HG02970 (cell line): ENCODE results near the gene TNIK.
A peak's percentile ranks its signal among the peaks of the same experiment; 100 is the strongest.

ENCODE experiments used
- ATAC-seq: cut with Tn5 transposase; IDR thresholded peaks from one replicate; pipeline ENCODE4 v1.9.1; 2021; ENCODE audit warnings: mild to moderate bottlenecking, moderate library complexity, moderate number of reproducible peaks; ENCODE audit not compliant: unreplicated experiment, low FRiP score

Gene TNIK

DNA sequence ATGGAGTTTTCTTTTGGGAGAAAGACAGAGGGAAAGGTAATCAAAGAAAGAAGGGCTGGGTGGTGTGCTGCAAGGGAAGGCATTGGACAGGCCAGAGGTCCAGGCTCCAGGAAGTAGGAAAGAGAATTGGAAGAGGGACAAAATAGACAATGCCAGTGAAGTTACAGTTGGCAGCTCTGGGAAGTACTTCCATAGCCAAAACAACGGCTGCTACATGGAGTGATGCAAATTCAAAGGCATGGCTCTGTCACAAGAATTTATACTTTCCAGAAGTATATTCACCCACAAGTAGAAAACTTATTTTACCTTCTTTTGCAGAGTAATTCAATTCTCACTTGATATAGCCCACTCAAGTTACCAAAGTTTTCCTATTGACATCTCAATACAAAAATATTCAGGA is 191.5 kb downstream of the TNIK start:
- no peak for ATAC-seq

DNA sequence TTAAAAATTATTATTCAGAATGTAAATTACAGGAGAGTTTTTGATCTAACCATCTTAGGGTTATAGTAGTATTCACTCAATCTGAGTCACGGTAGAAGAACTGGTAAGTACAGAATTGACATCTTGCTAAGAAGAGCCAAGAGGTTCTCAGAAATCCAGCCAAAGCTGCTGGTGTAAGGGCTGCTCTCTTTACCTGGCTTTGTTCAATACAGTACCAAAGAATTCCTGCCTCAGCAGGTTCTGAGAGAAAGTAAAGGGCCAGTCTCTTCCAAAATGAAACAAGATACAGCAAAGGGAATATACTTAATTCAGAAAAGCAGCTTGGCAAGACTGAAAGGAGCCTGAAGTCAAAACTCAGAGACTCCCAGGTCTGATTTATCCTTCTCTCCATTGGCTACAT is 193.1 kb downstream of the TNIK start:
- ATAC-seq = no peak

DNA sequence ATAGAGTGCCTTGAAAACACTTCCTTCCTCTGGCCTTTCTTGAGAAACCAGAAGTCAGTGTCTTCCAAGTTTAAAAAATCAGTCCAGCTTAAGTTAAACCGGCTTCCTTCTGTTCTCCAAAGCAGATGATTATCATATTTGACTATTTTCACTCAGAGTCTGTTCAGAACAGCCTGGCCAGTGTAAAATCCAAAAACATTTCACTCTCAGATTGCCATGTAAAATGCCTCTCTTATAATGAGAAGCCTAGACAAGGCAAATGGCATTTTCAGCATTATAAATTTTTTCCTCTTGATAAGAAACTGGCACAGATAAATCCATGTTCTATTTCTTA is 193.5 kb downstream of the TNIK start:
- ATAC-seq = no peak

DNA sequence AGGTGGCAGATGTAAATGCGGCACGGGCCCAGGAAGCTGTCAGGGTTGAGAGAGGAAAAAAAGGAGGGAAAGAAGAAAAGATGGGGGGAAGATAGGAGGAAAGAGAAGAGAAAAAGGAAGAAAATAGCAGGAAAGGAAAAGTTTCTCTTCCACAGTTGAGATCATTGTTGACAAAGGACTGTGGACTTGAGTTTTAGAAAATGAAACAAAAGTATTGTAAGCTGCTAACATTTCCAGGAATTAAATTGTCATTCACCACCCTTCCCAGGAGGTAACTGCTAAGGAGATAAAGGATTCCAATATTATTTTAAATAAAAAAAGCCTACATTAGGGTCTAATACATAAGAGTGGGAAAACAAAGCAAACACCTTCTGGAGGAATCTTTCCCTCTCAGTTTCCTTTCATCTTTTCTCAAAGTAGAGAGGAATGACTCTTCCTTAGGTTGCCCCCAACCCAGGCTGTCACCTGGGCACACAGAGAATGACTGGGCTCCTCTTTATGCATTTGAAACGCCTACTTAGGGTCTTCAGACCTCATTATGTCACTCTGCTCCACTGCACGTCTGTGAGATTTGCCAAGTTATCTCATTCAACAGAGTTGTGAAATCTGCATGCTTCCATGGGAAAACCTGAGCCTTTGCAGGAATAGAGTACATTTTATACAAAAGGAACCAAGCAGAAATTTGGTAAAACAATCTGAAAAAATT is 194.0 kb downstream of the TNIK start:
- ATAC-seq = no peak

DNA sequence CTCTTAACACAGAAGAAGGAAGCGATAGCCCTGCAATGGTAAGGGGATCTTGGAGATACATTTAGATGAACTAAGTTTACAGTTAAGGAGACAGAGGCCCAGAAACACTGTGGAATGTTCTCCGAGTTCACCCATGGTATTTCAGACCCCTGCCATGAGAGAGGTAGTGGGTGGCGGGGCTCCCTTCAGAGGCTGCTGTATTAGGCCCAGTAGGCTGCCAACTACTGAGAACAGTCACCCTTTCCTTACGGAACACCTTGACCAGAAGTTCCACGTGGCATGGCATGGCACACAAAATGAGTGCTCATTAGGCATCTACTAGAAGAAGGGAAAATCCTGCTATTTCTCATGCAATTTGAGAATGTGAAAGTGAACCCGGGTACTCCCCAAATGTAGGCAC is 195.4 kb downstream of the TNIK start:
- no peak for ATAC-seq

DNA sequence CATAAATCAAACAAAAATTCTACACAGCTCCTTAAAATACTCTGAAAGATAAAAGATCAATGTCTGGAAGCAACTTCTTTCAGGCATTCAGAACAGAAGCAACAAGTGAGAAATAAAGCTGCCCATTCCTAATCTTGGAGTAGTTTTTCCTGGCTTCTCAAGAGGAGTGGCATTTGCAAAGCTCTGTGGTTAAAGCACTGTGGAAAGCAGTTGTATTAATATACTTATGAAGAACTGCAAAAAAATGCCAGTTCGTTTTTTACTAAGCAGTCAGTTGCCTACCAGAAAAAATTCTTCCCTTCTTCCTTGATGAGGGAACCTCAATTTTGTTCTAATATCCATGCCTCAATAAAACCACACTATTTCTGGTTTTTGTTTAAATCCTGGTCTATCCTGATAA is 197.8 kb downstream of the TNIK start:
- no peak for ATAC-seq

DNA sequence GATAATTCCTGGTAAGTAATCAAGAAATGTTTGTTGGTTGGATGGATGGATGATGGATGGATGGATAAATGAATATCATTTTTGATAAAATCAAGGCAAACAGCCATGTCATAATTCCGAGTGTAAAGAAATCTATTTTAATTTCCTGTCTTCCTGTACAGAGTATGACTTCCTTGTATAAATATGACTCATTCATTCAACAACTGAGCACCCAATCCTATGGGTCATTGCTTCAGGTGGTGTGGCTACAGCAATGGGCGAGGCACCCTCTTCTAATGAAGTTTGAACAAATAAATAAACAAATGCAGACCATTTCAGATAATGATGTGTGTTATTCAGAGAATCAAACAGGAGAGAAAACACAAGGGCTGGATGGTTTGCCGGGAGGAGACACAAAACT is 198.7 kb downstream of the TNIK start:
- ATAC-seq = no peak

DNA sequence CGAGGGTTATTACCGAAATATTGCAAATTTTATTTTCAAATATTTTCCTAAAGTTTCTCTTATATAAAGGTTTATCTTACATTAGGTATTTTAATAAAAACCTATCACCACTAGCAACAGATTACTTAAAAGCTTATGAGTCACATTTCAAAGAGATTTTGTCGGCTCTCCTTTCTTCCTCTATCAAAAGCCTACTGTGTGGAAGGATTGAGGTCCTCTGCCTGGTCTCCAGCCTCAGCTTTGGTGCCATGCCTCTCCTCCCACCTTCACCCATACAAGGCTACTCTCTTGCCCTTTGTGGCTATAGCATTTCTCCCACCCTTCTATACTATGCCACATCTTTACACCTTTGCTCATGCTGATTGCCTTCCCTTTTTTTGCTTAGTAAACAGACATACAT is 199.3 kb downstream of the TNIK start:
- no peak for ATAC-seq

DNA sequence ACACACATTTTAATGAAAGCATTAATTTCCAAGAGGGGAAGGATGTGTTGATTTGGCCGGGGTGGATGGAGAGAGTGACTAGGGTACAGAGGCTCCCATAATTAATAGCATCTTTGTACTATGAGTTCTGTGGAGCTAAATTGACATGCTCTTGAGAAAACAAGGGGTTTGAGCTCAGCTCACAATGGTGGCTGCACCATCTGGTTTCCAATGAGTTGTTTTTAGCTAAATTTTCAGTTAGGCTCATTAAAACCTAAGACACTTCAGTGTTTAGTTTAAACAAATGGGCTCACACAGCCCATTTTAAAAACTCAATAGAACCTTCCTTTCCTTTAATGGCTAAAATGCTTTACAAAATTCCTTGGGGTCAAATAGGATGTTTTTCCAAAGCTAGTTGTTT is 199.7 kb downstream of the TNIK start:
- ATAC-seq = no peak

DNA sequence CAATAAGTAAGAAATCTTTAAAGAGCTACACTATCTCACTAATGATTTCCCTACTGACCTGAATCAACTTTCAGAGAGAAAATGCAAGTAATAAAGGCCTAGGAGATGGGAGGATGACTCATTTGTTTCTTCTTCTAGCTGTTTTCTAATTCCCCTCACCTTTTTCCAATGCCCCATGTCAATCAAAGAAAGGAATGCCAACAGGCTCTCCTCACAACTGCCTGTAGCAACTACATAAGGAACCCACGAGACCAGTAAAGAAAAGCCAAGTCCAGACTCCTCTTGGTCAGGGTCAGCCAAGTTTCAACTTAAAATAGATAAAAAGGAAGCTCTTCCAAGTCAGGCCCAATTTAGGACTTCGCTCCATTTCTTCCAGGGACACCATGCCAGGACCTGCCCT is 201.9 kb downstream of the TNIK start:
- ATAC-seq = no peak

DNA sequence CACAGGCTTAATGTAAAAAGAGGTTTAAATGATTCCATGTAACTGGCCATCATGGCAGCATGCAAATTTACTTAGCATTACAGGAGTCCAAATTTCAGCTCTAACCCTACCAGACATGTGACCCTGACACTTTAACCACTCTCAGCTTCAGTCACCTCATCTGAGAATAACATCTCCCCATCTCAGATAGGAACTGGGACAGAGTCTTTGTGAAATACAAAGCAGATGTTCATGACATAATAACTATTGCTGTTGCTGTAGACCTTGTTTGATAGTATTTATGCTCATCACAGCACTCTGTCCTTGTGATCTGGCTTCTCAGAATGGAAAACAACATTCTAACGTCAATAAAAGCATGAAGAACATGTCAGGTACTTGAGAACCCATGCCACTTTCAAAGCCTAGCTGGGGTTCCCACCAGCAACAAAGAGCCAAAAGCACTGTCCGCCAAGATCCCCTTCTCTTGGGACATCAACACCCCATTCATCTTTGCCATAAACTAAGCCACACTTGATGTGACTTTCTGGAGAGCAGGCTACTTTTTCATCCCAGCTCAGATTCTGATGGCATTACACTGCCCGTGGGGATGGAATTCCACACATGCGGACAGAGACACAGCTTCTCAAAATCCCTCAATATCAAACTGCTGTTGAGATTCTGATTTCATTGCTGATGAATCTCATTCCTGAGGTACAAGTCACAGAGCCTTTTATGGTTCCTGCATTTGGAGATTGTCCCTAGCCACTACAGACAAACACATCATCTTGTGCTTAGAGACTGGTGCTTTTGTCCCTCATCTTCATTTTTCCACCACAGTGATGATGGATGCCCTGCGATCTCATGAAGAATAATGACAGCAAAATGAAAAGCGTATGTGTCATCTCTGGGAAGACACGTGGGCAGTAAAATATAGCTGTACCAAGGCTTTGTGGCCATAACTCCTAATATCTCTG is 202.7 kb downstream of the TNIK start:
- no peak for ATAC-seq

DNA sequence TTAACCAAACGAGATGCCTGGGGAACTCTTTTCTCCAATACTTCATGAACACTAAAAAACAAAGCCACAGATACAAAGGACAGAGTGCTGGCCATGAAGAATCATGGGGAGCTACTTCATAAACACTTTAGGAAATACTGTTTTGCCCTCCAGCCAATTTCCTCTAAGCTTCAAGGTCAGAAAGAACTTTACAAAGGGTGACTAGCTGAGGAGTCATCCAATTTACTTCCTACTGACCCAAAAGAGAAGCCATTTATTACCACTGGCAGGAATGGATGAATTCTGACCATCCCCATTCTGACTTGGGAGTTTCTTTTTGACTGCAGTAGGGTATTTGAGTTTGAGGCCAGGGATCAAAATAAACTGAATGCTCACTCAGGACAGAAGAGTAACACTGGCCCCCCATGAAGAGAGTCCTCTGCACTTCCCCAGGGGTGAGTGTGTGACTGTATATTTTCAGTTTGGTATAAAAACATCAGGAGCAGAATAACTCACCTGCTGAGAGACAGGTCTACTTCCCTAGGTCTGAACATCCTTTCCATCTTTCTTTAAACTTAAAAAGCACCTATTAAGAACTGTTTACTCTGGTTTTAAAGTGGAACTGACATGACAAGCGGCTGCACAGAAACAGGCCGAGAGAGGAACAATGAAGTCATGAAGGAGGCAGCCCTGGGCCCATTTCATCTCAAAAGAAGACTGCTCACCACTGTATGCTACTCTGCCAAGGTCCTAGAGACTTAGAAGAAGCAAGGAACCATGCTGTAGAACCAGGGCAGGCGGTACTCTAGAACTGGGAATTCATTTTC is 203.6 kb downstream of the TNIK start:
- ATAC-seq = no peak

DNA sequence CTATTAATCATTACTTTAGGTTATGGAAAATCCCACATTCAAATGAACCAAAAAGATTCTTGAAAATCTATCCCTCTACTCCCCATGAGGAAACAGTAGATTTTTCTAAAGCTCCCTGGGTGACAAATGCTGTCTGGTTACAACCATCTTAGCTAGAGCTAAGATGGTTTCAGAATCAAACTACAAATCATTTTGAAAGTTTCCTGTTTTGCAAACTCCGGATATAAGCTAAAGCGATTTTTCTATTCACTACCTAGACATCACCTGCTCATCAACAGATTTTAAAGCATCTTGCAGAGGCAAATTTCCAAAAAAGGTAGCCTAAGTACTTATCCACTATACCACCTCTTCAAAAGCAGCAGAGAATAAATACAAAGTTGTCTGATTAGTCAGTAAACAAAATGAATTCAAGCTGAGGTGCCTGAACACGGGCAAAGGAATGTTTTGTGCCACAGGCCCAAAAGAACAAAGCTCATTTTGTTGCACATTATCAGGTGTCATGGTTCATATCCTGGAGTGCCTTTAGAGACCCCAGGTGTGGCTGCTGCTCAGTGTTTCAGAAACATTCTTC is 204.9 kb downstream of the TNIK start:
- peak; percentile 50 for ATAC-seq

DNA sequence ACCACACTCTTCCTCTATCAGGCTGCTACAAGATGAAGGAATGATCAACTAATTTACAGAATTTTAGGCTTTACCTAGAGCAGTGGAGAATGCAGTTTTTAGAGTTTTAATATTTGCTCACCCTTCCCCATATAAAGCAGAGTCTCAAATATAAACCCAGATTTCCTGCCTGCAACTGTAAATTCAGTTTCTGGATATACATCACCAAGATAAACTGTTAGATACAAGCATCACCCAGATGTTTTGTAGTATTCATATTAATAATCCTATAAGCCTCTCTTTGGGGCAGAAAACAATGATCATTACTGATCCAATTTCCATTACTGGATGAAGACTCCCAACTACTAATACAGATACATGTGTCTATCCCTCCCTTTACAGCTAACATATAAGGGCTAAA is 205.9 kb downstream of the TNIK start:
- no peak for ATAC-seq

DNA sequence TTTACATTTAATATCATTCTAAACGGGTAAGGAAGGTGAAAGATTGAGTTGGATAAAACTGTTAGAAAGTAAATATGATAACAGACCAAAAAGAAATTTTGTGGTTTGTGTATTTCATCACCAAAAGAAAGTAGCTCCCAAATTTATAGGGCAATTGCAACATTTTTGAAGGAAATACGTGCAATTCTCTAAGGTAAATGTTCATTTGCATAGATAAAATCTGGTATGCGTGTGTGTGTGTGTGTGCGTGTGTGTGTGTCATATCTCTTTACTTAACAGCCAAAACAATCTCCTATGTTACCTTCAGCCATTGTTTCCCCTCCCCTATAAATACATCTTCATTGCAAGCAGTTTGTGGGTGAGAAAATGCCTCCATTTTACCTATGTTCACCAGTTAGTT is 208.4 kb downstream of the TNIK start:
- no peak for ATAC-seq

DNA sequence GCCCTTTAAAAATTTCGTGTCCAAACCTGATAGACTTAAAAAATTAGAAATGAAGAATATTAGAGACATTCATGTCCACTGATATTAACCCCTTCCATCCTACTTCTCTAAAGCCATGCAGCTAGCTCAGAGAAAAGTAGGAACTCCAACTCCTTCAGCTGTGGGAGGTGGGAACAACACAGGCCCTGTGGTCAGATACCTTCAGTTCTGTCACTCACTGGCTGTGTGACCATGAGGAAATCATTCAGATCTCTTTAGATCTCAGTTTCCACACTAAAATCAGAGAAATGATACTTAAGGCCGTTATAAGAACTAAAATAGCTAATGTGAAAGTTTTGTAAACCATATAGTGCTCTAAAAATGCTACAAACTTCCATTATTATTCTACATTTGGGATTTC is 209.8 kb downstream of the TNIK start:
- no peak for ATAC-seq

DNA sequence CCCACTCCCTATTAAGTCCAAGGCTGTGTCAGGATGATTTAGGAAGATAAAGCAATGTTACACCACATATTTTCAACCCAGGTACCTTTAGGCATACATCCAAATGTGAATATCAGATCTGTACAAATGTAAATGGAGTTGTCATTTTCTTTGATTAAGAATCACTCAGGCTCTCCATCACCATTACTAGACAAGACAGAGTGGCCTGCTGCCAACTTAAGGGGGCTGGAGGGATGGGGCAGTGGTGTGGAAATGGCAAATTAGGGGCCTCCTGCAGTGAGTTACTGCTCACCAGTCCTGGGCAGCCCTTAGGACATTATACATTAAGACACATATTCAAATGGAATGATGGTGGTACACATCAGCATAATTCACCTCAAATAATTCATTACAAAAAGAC is 211.0 kb downstream of the TNIK start:
- no peak for ATAC-seq

DNA sequence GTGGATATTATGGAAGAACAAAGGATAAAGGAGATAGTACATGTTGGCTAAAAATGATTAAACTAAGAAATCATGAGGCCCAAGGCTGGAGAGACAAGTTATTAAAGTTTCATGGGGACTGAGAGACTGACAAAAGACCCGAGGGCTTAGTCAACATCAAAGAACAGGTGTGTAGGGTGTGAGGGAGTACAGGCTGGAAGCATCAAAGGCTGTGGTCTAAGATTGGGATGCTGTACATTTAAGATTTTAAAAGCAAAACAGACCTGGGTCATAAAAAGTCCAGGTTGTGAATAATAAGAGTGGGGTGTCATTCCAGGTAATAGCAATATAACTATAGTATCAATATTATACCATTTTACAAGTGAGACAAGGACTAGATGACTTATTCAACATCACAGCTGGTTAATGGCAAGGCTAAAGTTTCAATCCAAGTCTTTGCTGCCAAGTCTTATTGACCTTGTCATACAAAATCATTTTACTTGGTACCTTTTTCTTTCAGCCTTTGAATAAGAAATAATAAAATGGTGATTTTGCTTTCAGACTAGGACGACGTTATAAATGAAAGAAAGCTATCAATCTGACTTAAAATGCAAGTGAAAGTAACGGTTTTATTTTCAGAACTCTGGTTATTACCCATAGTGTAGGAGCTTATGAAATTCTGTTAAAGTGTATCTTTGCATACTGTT is 211.6 kb downstream of the TNIK start:
- ATAC-seq = peak; percentile 52

DNA sequence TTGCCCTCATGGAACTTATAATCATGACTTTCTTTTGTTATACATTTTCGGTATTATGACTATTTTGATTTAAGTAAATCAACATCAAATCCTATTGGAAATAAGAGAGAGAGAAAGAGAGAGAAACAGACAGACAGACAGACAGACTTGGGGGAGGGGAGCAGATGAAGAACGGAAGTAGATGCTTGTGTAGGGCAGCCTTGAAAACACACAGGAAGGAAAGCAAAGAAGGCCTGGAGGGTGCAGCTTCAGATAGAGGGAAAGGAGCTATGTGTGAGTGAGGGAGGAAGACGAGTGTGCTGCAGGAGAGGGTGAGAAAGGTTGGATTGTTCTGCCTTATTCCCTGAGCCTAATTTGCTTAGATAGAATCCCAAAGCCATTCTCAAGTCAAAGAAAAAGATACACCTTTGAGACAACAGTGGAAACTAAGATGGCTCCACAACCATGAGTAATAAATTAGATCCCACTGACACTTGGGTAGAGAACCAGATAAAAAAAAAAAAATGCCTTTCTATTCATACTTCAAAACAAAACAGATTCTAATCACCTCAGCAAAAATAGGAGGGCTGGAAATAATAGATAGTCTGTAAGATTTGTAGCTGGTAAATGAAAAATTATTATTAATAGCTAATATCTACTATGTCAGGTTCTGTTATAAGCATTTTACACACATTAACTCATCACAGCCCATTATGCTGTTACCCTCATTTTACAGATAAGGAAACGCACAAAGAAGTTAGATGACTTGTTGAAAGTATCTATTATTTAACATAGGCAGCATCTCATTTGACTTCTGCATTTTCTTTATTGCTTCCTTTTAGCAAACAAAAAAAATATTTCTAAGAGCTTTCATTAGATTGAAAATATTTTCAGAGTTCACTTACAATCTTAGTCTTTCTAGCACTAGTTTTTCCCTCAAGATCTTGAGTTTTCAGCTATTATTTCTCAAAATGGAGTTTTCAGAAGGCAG is 214.1 kb downstream of the TNIK start:
- no peak for ATAC-seq
